ENCODE results near the gene PRKCE. TPM values are rescaled to one million over a fixed set of nuclear protein-coding genes. Genes with fewer than 3 reads are reported as not detected.

PRKCE gene
- polyA plus RNA-seq, 3 donors = 1.3 to 7.7 (median 2.3) TPM

DNA sequence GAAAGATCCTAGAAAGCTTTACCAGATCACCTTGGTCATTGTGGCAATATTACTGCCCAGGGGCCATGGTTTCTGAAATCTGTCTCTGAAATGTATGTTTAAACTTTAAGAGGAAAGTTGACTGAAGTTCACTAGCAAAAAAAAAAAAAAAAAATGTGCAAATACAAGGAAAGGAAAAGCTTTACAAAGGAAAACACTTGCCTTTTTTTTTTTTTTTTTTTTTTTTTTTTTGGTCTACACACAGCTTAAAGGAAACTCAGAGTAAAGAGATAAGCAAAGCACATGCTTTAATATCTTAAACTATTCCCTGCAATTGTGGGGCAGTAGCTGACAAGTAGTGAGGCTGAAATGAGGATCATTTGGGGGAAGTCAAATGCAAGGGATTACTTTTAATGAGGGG is 471.5 kb downstream of the PRKCE start:
- peaks cover 0 to 1% (median 0%) of the 10 kb centered on the region in 7 donors for H3K9me3 Mint-ChIP-seq
- H3K36me3 ChIP-seq (replicated peaks in 1 of 2; ENCODE audit: control insufficient read depth in 1 of 2, insufficient read depth in 2 of 2, low read length in 2 of 2) = no peaks in the 10 kb centered on the region
- H3K4me2 ChIP-seq (replicated peaks; ENCODE audit: extremely low read depth, low read length, poor library complexity, severe bottlenecking) = no peak overlapping the region
- no peak overlapping the region for H3K9ac ChIP-seq (ENCODE audit: insufficient read depth, low read length, poor library complexity, severe bottlenecking)
- H3K4me3 Mint-ChIP-seq = no peak overlapping the region
- H3K27ac Mint-ChIP-seq = no peak overlapping the region
- no peak for DNase-seq
- H3K4me3 ChIP-seq (replicated peaks in 1 of 3; ENCODE audit: low read depth in 2 of 3, low read length in 3 of 3) = no peak overlapping the region
- H3K36me3 Mint-ChIP-seq = peaks cover 0 to 6% of the 10 kb centered on the region in 2 donors
- peaks cover 22% of the 10 kb centered on the region for H3K4me1 Mint-ChIP-seq
- H3K4me1 ChIP-seq (ENCODE audit: control insufficient read depth in 1 of 2, insufficient read depth in 2 of 2, low read length in 2 of 2) = peaks cover 7 to 16% of the 10 kb centered on the region in 2 donors
- intact Hi-C loops (cut with micrococcal nuclease) = no loop called here
- H3K79me2 ChIP-seq (ENCODE audit: insufficient read depth, low read length) = no peaks in the 10 kb centered on the region
- no peaks in the 10 kb centered on the region for H3K9me3 ChIP-seq (replicated peaks in 1 of 2; ENCODE audit: control insufficient read depth in 1 of 2, insufficient read depth in 1 of 2, low read length in 2 of 2)
- no peak overlapping the region for H2AFZ ChIP-seq (ENCODE audit: insufficient read depth, low read depth, low read length, poor library complexity, severe bottlenecking)
- H3K27ac ChIP-seq (ENCODE audit: low read depth in 1 of 2, low read length in 2 of 2) = no peak overlapping the region
- no peaks in the 10 kb centered on the region for H3K27me3 ChIP-seq (ENCODE audit: control insufficient read depth in 2 of 2, insufficient read depth in 2 of 2, low read length in 2 of 2)
- TF ChIP-seq, protein P1, sequence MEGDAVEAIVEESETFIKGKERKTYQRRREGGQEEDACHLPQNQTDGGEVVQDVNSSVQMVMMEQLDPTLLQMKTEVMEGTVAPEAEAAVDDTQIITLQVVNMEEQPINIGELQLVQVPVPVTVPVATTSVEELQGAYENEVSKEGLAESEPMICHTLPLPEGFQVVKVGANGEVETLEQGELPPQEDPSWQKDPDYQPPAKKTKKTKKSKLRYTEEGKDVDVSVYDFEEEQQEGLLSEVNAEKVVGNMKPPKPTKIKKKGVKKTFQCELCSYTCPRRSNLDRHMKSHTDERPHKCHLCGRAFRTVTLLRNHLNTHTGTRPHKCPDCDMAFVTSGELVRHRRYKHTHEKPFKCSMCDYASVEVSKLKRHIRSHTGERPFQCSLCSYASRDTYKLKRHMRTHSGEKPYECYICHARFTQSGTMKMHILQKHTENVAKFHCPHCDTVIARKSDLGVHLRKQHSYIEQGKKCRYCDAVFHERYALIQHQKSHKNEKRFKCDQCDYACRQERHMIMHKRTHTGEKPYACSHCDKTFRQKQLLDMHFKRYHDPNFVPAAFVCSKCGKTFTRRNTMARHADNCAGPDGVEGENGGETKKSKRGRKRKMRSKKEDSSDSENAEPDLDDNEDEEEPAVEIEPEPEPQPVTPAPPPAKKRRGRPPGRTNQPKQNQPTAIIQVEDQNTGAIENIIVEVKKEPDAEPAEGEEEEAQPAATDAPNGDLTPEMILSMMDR (IDR thresholded peaks at IDR 0.05) = no peak
- H4K20me1 ChIP-seq (ENCODE audit: insufficient read depth, low read length) = no peaks in the 10 kb centered on the region
- H3K27me3 Mint-ChIP-seq (ENCODE audit: low read depth in 3 of 3) = peaks cover 0 to 2% (median 2%) of the 10 kb centered on the region in 3 donors

- no peak overlapping the region for H3K4me2 ChIP-seq (replicated peaks; ENCODE audit: extremely low read depth, low read length, poor library complexity, severe bottlenecking)
- no peaks in the 10 kb centered on the region for H3K79me2 ChIP-seq (ENCODE audit: insufficient read depth, low read length)
- Mint-ChIP-seq H3K4me1 (no peaks in the 10 kb centered on the region), H3K27ac (no peak overlapping the region), H3K27me3 (ENCODE audit: low read depth in 3 of 3) (no peaks in the 10 kb centered on the region), H3K9me3 (peaks cover 0 to 1% (median 0%) of the 10 kb centered on the region in 7 donors), H3K36me3 (peaks cover 0 to 4% of the 10 kb centered on the region in 2 donors), H3K4me3 (no peak overlapping the region)
- 93% methylated on average over 4 of the region's 4 CpGs for WGBS (ENCODE audit: insufficient coverage)
- no peak overlapping the region for H3K4me3 ChIP-seq (replicated peaks in 1 of 3; ENCODE audit: low read depth in 2 of 3, low read length in 3 of 3)
- no peaks in the 10 kb centered on the region for H4K20me1 ChIP-seq (ENCODE audit: insufficient read depth, low read length)
- H3K36me3 ChIP-seq (replicated peaks in 1 of 2; ENCODE audit: control insufficient read depth in 1 of 2, insufficient read depth in 2 of 2, low read length in 2 of 2) = no peaks in the 10 kb centered on the region
- DNase-seq = no peak
- H2AFZ ChIP-seq (ENCODE audit: insufficient read depth, low read depth, low read length, poor library complexity, severe bottlenecking) = no peak overlapping the region
- TF ChIP-seq, protein P1 (IDR thresholded peaks at IDR 0.05) = no peak
- H3K27me3 ChIP-seq (ENCODE audit: control insufficient read depth in 2 of 2, insufficient read depth in 2 of 2, low read length in 2 of 2) = no peaks in the 10 kb centered on the region
- H3K4me1 ChIP-seq (ENCODE audit: control insufficient read depth in 1 of 2, insufficient read depth in 2 of 2, low read length in 2 of 2) = no peaks in the 10 kb centered on the region
- H3K27ac ChIP-seq (ENCODE audit: low read depth in 1 of 2, low read length in 2 of 2) = no peak overlapping the region
- intact Hi-C loops (cut with micrococcal nuclease) = no loop called here
- no peak overlapping the region for H3K9ac ChIP-seq (ENCODE audit: insufficient read depth, low read length, poor library complexity, severe bottlenecking)
- H3K9me3 ChIP-seq (replicated peaks in 1 of 2; ENCODE audit: control insufficient read depth in 1 of 2, insufficient read depth in 1 of 2, low read length in 2 of 2) = no peaks in the 10 kb centered on the region
Measured at GRCh38 chr2:46125798-46126197, 474.3 kb downstream of the PRKCE start.
